HepG2 (cell line): ENCODE data around the gene CDCA4. TPM values are rescaled to one million over a fixed set of nuclear protein-coding genes. Genes with fewer than 3 reads are reported as not detected.

Source experiments
- ATAC-seq: fragments of 200-7000 bp; cut with Tn5 transposase; 3 replicates; pipeline ENCODE4 v1.9.1; 2020; ENCODE audit warnings: mild to moderate bottlenecking, moderate library complexity
- BruUV-seq: library from RNA; stranded (reverse); fragments of 400-500 nt; replicated peaks from 2 replicates; lab custom pipeline; 2021; lab: Mats Ljungman, UMichigan
- CTCF ChIA-PET: fragments of 300-600 bp; formaldehyde crosslinking; extraction: SDS; loops from one replicate; lab custom pipeline; 2021; ENCODE audit warnings: low total read pairs, inconsistent platforms, low intra/inter-chr PET ratio; lab: Yijun Ruan, JAX
- POLR2A ChIA-PET: fragments of 350-600 bp; sonication (Branson Sonifier 250); formaldehyde crosslinking; loops from one replicate; lab custom pipeline; 2020; ENCODE audit warnings: antibody characterized with exemption, inconsistent platforms; lab: Yijun Ruan, JAX
- DNase-seq: peaks from one replicate; pipeline ENCODE4 v3.0.0-alpha.2; 2015; ENCODE audit warnings: low spot score
- FAIRE-seq: peaks from 3 replicates; lab custom pipeline; 2011; peaks lifted over from hg19 to GRCh38; lab: Jason Lieb, UNC
- H2AFZ ChIP-seq: one replicate; pipeline ENCODE4 v1.6.1; 2011; ENCODE audit warnings: low read length, inconsistent platforms
- H3K27ac ChIP-seq: fragments of 300-600 bp; 3 replicates; pipeline ENCODE4 v1.8.0; 2011; ENCODE audit warnings: mixed run types, mild to moderate bottlenecking, mixed read lengths, low read length, inconsistent platforms; ENCODE audit not compliant: insufficient read depth; ENCODE audit errors: extremely low read length
- H3K27me3 ChIP-seq, 2 experiments: fragments of 200-600 bp in 1 of 2; 2 replicates in 1 of 2; 3 replicates in 1 of 2; pipeline versions ENCODE4 v1.6.0 to v1.8.0; 2011; ENCODE audit warnings: low read length in 2 of 2, mild to moderate bottlenecking in 2 of 2, moderate library complexity in 2 of 2, inconsistent platforms in 1 of 2; ENCODE audit not compliant: insufficient read depth in 2 of 2, control insufficient read depth in 1 of 2
- H3K36me3 ChIP-seq, 2 experiments: fragments of 200-600 bp in 1 of 2; replicated peaks in 1 of 2; 2 replicates in 1 of 2; 3 replicates in 1 of 2; pipeline versions ENCODE4 v1.5.1 to v1.8.0; 2011; ENCODE audit warnings: low read length in 2 of 2, inconsistent platforms in 1 of 2; ENCODE audit not compliant: insufficient read depth in 2 of 2, control insufficient read depth in 1 of 2
- H3K4me1 ChIP-seq: 2 replicates; pipeline ENCODE4 v1.5.1; 2012; ENCODE audit warnings: low read length, inconsistent platforms; ENCODE audit not compliant: insufficient read depth
- H3K4me2 ChIP-seq: 2 replicates; pipeline ENCODE4 v1.6.0; 2011; ENCODE audit warnings: low read depth, low read length, inconsistent platforms
- H3K4me3 ChIP-seq, 3 experiments: fragments of 200-600 bp in 1 of 3; sonication (generic), shearing (Covaris generic) in 1 of 3; replicated peaks in 1 of 3; 2 replicates each; pipeline ENCODE4 v1.5.1; 2011 to 2016; ENCODE audit warnings: low read length in 3 of 3, inconsistent platforms in 2 of 3, low read depth in 2 of 3, mild to moderate bottlenecking in 2 of 3, control low read depth in 1 of 3, mixed read lengths in 1 of 3; ENCODE audit not compliant: insufficient read depth in 1 of 3
- H3K79me2 ChIP-seq: one replicate; pipeline ENCODE4 v1.6.1; 2011; ENCODE audit warnings: low read length, inconsistent platforms; ENCODE audit not compliant: insufficient read depth
- H3K9ac ChIP-seq: 2 replicates; pipeline ENCODE4 v1.6.0; 2011; ENCODE audit warnings: mild to moderate bottlenecking, low read depth, low read length, inconsistent platforms; ENCODE audit not compliant: insufficient read depth
- H3K9me3 ChIP-seq: 2 replicates; pipeline ENCODE4 v1.5.1; 2012; ENCODE audit warnings: mild to moderate bottlenecking, low read length
- H4K20me1 ChIP-seq: 2 replicates; pipeline ENCODE4 v1.6.0; 2011; ENCODE audit warnings: inconsistent platforms, mild to moderate bottlenecking, low read length, moderate library complexity; ENCODE audit not compliant: insufficient read depth
- CREM ChIP-seq, 2 experiments: sonication (generic) in 1 of 2; formaldehyde crosslinking in 1 of 2; IDR thresholded peaks; 2 replicates each; pipeline versions ENCODE4 v1.4.0 to v1.6.1; 2016 to 2020; ENCODE audit warnings: antibody characterized with exemption in 1 of 2, mild to moderate bottlenecking in 1 of 2, missing genetic modification reagents in 1 of 2
- EZH2 ChIP-seq: conservative IDR thresholded peaks from 2 replicates; pipeline ENCODE4 v1.6.1; 2012; ENCODE audit warnings: mild to moderate bottlenecking, low read depth, low read length, moderate library complexity
- FOXK2 ChIP-seq: fragments of 450-650 bp; IDR thresholded peaks from 2 replicates; pipeline ENCODE4 v1.6.1; 2016
- GRHL1 ChIP-seq: sonication (generic); formaldehyde crosslinking; conservative IDR thresholded peaks from 2 replicates; pipeline ENCODE4 v1.8.0; 2022; ENCODE audit warnings: missing genetic modification reagents
- JUN ChIP-seq: sonication (generic); formaldehyde crosslinking; IDR thresholded peaks from 2 replicates; pipeline ENCODE4 v1.4.0; 2020; ENCODE audit warnings: mild to moderate bottlenecking, missing genetic modification reagents
- KDM5B ChIP-seq: sonication (generic); formaldehyde crosslinking; IDR thresholded peaks from 2 replicates; pipeline ENCODE4 v1.4.0; 2020; ENCODE audit warnings: missing genetic modification reagents, mild to moderate bottlenecking, borderline replicate concordance
- MIER2 ChIP-seq: IDR thresholded peaks from 2 replicates; pipeline ENCODE4 v1.6.1; 2016; ENCODE audit warnings: missing biosample characterization, missing genetic modification reagents
- NR2C2 ChIP-seq: sonication (generic); formaldehyde crosslinking; IDR thresholded peaks from 2 replicates; pipeline ENCODE4 v1.4.0; 2020; ENCODE audit warnings: missing genetic modification reagents, mild to moderate bottlenecking, moderate library complexity, borderline replicate concordance
- TMF1 ChIP-seq: sonication (generic); formaldehyde crosslinking; IDR thresholded peaks from 2 replicates; pipeline ENCODE4 v1.8.1; 2022; ENCODE audit warnings: low read depth, missing genetic modification reagents
- ZNF12 ChIP-seq: sonication (generic); formaldehyde crosslinking; IDR thresholded peaks from 2 replicates; pipeline ENCODE4 v1.5.0; 2020; ENCODE audit warnings: missing genetic modification reagents
- ZNF496 ChIP-seq: sonication (generic); formaldehyde crosslinking; IDR thresholded peaks from 2 replicates; pipeline ENCODE4 v1.8.1; 2023; ENCODE audit warnings: mild to moderate bottlenecking, moderate library complexity, missing genetic modification reagents; ENCODE audit not compliant: insufficient replicate concordance
- ZNF567 ChIP-seq: sonication (generic); formaldehyde crosslinking; IDR thresholded peaks from 2 replicates; pipeline ENCODE4 v1.8.1; 2023; ENCODE audit warnings: mild to moderate bottlenecking, missing genetic modification reagents, borderline replicate concordance
- WGBS: methylation state at CpG from one replicate; pipeline ENCODE4 v1.1.6; 2017; ENCODE audit warnings: low lambda C conversion rate; 5-methylcytosine and 5-hydroxymethylcytosine counted together
- in situ Hi-C: cut with HindIII; loops from 2 replicates; pipeline ENCODE4 v1.10.0; 2017; ENCODE audit warnings: low pct_unique_long_range_greater_than_20kb; ENCODE audit not compliant: extremely low pct_ligation_motif_present
- intact Hi-C: fragments of 100-400 bp; cut with micrococcal nuclease; formaldehyde crosslinking; loops from one replicate; pipeline ENCODE4 v1.10.0; 2022; ENCODE audit not compliant: unreplicated experiment
- polyA plus RNA-seq, 8 experiments: library from polyadenylated mRNA; depleted of rRNA in 3 of 8; stranded (reverse) in 7 of 8; unstranded in 1 of 8; fragments of >200 nt; fragmentation: Illumina TruSeq in 4 of 8; extraction: Trizol in 4 of 8; gene quantifications; 2 replicates each; pipeline versions ENCODE4 v1.2.1 to v1.2.3, GENCODE V29; 2011 to 2016; ENCODE audit warnings: low read depth in 4 of 8, missing spikeins in 1 of 8, mixed read lengths in 1 of 8; ENCODE audit not compliant: insufficient read depth in 1 of 8
- total RNA-seq, 5 experiments: library from RNA; depleted of rRNA; stranded (reverse); fragments of >200 nt; fragmentation: Illumina TruSeq; extraction: Trizol; gene quantifications; 2 replicates each; pipeline ENCODE4 v1.2.3, GENCODE V29; 2016; ENCODE audit warnings: low read depth in 1 of 5
- TF ChIP-seq, protein P1 (sequence below): sonication (generic); formaldehyde crosslinking; IDR thresholded peaks from 2 replicates; pipeline ENCODE4 v1.9.0; 2021; ENCODE audit warnings: missing genetic modification reagents, mild to moderate bottlenecking, borderline replicate concordance
- TF ChIP-seq, protein P2 (sequence below): sonication (generic); formaldehyde crosslinking; IDR thresholded peaks from 2 replicates; pipeline ENCODE4 v1.4.0; 2020; ENCODE audit warnings: low read depth, mild to moderate bottlenecking, missing genetic modification reagents

Gene CDCA4
- total and polyA plus RNA-seq, 2 of the 13 experiments (the other 11 are each of a cell fraction or from before 2014, with no cell fraction given) = 19.7 to 43.1 TPM

DNA sequence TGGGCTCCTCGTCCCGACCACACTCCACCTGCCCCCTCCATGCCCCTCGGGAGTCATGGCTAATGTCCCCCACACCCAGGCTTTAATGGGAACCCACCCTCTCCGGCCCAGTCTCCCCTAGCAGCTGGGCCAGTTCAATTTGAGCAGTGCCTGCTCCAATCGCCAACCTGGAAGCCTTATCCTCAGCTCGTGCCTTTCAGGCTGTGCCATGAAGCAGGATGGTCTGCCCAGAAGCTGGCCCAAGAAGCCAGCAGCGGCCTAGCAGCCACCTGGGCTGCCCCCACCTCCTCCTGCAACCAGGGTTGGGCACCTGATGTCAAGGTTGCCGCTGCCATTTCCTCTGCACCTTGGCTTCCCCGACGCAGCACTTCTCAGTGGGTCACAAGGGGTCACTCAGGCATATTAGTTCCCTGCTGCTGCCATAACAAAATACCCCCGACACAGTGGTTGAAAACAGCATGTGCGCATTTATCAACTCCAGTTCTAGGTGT lies 37.6 kb downstream of the CDCA4 start:
- H3K36me3 ChIP-seq = no peaks in the 10 kb centered on the region
- no peak overlapping the region for H3K27ac ChIP-seq
- in situ Hi-C loops (no loop called here), intact Hi-C loops (no loop called here)
- H2AFZ ChIP-seq = no peak overlapping the region
- no peaks in the 10 kb centered on the region for H3K9me3 ChIP-seq
- no peaks in the 10 kb centered on the region for H4K20me1 ChIP-seq
- 48% methylated on average over 3 of the region's 12 CpGs for WGBS
- no peak overlapping the region for H3K9ac ChIP-seq
- peaks cover 15 to 61% of the 10 kb centered on the region in 2 experiments; a peak in 4 of 5 replicates for H3K27me3 ChIP-seq
- peaks cover 53% of the 10 kb centered on the region for H3K4me1 ChIP-seq
- no peaks in the 10 kb centered on the region for H3K79me2 ChIP-seq
- FAIRE-seq (no peak), DNase-seq (no peak), ATAC-seq (no peak)
- no peak overlapping the region for H3K4me2 ChIP-seq
- TF ChIP-seq FOXK2 = no peak
- no peak for TF ChIP-seq ZNF567 (CRISPR knock-in tag)
- TF ChIP-seq, protein P1, sequence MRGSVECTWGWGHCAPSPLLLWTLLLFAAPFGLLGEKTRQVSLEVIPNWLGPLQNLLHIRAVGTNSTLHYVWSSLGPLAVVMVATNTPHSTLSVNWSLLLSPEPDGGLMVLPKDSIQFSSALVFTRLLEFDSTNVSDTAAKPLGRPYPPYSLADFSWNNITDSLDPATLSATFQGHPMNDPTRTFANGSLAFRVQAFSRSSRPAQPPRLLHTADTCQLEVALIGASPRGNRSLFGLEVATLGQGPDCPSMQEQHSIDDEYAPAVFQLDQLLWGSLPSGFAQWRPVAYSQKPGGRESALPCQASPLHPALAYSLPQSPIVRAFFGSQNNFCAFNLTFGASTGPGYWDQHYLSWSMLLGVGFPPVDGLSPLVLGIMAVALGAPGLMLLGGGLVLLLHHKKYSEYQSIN = no peak
- no peak for TF ChIP-seq TMF1 (CRISPR knock-in tag)
- TF ChIP-seq KDM5B (CRISPR knock-in tag) = no peak
- TF ChIP-seq MIER2 (CRISPR knock-in tag) = no peak
- TF ChIP-seq EZH2 = peak; percentile 54; the same call in 1 of the 2 replicates
- no peak for TF ChIP-seq JUN (CRISPR knock-in tag)
- TF ChIP-seq ZNF12 = peak; percentile 66
- TF ChIP-seq NR2C2 = no peak
- TF ChIP-seq, protein P2, sequence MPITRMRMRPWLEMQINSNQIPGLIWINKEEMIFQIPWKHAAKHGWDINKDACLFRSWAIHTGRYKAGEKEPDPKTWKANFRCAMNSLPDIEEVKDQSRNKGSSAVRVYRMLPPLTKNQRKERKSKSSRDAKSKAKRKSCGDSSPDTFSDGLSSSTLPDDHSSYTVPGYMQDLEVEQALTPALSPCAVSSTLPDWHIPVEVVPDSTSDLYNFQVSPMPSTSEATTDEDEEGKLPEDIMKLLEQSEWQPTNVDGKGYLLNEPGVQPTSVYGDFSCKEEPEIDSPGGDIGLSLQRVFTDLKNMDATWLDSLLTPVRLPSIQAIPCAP = no peak
- no peak for TF ChIP-seq GRHL1 (CRISPR knock-in tag)
- TF ChIP-seq ZNF496 (CRISPR knock-in tag) = no peak
- TF ChIP-seq CREM (IDR thresholded peaks at IDR 0.05) = no peak
- TF ChIP-seq CREM (CRISPR knock-in tag; IDR thresholded peaks at IDR 0.05) = no peak
- ChIA-PET POLR2A (interaction anchor here (3.0 kb wide), 1 partner anchor 39 kb away, joined by 18 read pairs; the partner anchor contains the start of gene CDCA4), CTCF (no interaction called here)
- no peak overlapping the region for H3K4me3 ChIP-seq
- no TSS peak for BruUV-seq
